Measurements from ENCODE around the gene PCDH9. TPM values are rescaled to one million over a fixed set of nuclear protein-coding genes. Genes with fewer than 3 reads are reported as not detected.

PCDH9 gene
- total and polyA plus RNA-seq, 2 of the 4 experiments (the other 2 are of a cell fraction): 2.2 to 10.2 TPM

DNA sequence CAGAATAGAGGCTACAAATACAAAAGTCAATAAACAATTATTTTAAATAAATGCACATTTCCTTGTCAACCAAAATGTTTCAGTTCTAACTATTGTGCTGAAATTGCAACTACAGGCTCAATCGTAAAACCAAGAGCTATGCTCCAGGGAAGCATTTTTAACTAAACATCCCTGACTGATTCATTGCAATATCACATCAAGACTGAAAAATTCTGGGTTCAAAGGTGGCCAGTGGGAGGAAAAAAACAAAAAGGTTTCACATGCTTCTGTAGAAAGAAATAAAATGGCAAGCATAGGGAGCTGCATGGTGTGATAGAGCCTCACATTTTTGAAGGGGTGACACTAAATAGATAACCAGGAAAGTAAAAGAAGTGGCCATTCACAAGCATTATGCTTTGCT lies 862.8 kb downstream of the PCDH9 start:
- peak; percentile 49 for ATAC-seq (ENCODE audit: low read depth)
- intact Hi-C loops (cut with micrococcal nuclease) (no loop called here), dilution Hi-C loops (cut with HindIII; ENCODE audit: low sequenced_read_pairs, unreplicated experiment) (no loop called here), in situ Hi-C loops (cut with MboI; ENCODE audit: low sequenced_read_pairs) (no loop called here)
- Histone ChIP-seq H3K9me1 (ENCODE audit: insufficient read depth, low read length) (no peaks in the 10 kb centered on the region), H3K4me3 (ENCODE audit: insufficient read depth, low read depth, low read length) (no peak overlapping the region), H3K56ac (ENCODE audit: extremely low read depth, insufficient read depth, low read length) (no peak overlapping the region), H3K14ac (replicated peaks; ENCODE audit: low read depth, low read length) (no peak overlapping the region), H3K79me1 (ENCODE audit: low read depth in 1 of 2, low read length in 2 of 2) (no peaks in the 10 kb centered on the region), H3K9ac (ENCODE audit: low read depth, low read length) (no peak overlapping the region), H2AK5ac (ENCODE audit: low read depth, low read length) (no peak overlapping the region), H4K8ac (ENCODE audit: low read depth in 2 of 2, low read length in 2 of 2) (no peak overlapping the region), H3K9me3 (ENCODE audit: control insufficient read depth, insufficient read depth, low read length) (no peaks in the 10 kb centered on the region), H4K20me1 (ENCODE audit: insufficient read depth, low read length) (no peaks in the 10 kb centered on the region), H3K4me1 (ENCODE audit: control insufficient read depth, insufficient read depth, low read length) (peaks cover 6% of the 10 kb centered on the region), H2AFZ (replicated peaks; ENCODE audit: low read length, poor library complexity) (no peak overlapping the region), H3K23ac (ENCODE audit: low read depth, low read length) (no peak overlapping the region), H3K27me3 (ENCODE audit: control insufficient read depth, insufficient read depth, low read length) (no peaks in the 10 kb centered on the region), H3K36me3 (ENCODE audit: control insufficient read depth, insufficient read depth, low read length) (no peaks in the 10 kb centered on the region), H3K4me2 (ENCODE audit: low read depth, low read length) (no peak overlapping the region), H3K18ac (ENCODE audit: low read depth, low read length) (no peak overlapping the region), H4K5ac (ENCODE audit: low read depth, low read length) (no peak overlapping the region), H3K27ac (ENCODE audit: insufficient read depth, low read length) (no peak overlapping the region), H2BK15ac (ENCODE audit: low read depth, low read length) (no peak overlapping the region), H2BK120ac (ENCODE audit: low read depth, low read length) (no peak overlapping the region), H2BK5ac (ENCODE audit: low read depth, low read length, poor library complexity, severe bottlenecking) (no peak overlapping the region), H2AK9ac (replicated peaks; ENCODE audit: low read depth, low read length, poor library complexity) (no peak overlapping the region), H4K91ac (ENCODE audit: insufficient read depth, low read depth, low read length) (no peak overlapping the region), H3K4ac (ENCODE audit: low read depth, low read length) (no peak overlapping the region), H2BK20ac (ENCODE audit: low read depth, low read length) (no peak overlapping the region)
- POLR2A ChIA-PET (ENCODE audit: unreplicated experiment): no interaction called here
- CTCF ChIA-PET: no interaction called here
- BruUV-seq (replicated peaks): no TSS peak
- TF ChIP-seq MAFK (IDR thresholded peaks at IDR 0.05; ENCODE audit: low read depth, low read length) (no peak), BHLHE40 (IDR thresholded peaks at IDR 0.05; ENCODE audit: low read depth, low read length) (no peak), MXI1 (IDR thresholded peaks at IDR 0.05; ENCODE audit: borderline replicate concordance, low read depth, low read length) (no peak), SMC3 (IDR thresholded peaks at IDR 0.05; ENCODE audit: low read depth, low read length) (no peak), NFE2L2 (IDR thresholded peaks at IDR 0.05; ENCODE audit: low read depth, low read length) (no peak), FOS (IDR thresholded peaks at IDR 0.05; ENCODE audit: low read depth, low read length) (no peak)
- peak; percentile 59 for DNase-seq
- WGBS, 2 experiments (ENCODE audit: extremely low coverage in 2 of 2, insufficient read length in 1 of 2): no CpG with 5 or more reads among the region's 1 CpG

All from IMR-90 (cell line).